Measurements from ENCODE around the gene NES.

The NES gene

GRCh38 chr1:156676820-156677615, at the start of gene NES:
Gene NES (minus strand): TSS chr1:156677407. CDS start chr1:156677264, 143 bp downstream.
- peaks cover 7% of the 10 kb centered on the region for H3K36me3 ChIP-seq (replicated peaks)
- H3K4me3 ChIP-seq (ENCODE audit: low read depth, low read length) = peak within 1 kb of the TSS; percentile 53
- H3K27ac ChIP-seq = no peak within 1 kb of the TSS
- peak; percentile 34 for DNase-seq
- no peaks in the 10 kb centered on the region for H3K27me3 ChIP-seq (replicated peaks)
- TF ChIP-seq CTCF (IDR thresholded peaks at IDR 0.05; ENCODE audit: low read depth, low read length, missing control alignments) = no peak
- in situ Hi-C loops (cut with HindIII; ENCODE audit: low pct_ligation_motif_present, low sequenced_read_pairs) = no loop called here

DNA sequence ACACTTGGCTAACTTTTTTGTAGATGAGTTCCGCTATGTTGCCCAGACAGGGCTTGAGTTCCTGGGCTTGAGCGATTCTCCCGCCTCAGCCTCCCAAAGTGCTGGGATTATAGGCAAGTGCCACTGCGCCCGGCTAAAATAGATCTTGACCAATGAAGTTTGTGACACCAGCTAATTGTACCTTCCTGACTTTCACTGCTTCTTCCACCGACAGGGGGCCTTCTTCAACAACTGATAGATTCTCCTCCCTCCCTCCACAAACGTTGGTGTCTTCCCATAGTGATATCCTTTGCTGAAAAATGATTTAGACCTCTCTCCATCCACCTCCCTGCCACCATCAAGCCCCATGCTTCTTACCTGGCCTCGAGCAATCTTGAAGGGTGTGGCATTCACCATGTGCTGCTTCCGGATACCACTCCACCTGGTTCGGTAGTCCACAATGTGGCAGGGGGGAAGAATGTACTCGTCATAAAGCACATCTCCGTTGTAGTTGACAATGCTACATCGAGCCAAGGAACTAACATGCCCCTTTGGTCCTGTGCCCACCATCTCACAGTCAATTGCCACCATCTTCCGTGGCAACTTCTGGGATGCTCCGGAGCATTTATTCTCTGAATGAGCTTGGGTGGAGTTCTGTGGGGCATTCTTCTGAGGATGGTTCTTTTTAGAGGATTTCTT, 49.5 kb upstream of the NES start:
- DNase-seq = peak; percentile 69
- in situ Hi-C loops (cut with HindIII; ENCODE audit: low pct_ligation_motif_present, low sequenced_read_pairs) = no loop called here
- peaks cover 23% of the 10 kb centered on the region for H3K36me3 ChIP-seq (replicated peaks)

DNA sequence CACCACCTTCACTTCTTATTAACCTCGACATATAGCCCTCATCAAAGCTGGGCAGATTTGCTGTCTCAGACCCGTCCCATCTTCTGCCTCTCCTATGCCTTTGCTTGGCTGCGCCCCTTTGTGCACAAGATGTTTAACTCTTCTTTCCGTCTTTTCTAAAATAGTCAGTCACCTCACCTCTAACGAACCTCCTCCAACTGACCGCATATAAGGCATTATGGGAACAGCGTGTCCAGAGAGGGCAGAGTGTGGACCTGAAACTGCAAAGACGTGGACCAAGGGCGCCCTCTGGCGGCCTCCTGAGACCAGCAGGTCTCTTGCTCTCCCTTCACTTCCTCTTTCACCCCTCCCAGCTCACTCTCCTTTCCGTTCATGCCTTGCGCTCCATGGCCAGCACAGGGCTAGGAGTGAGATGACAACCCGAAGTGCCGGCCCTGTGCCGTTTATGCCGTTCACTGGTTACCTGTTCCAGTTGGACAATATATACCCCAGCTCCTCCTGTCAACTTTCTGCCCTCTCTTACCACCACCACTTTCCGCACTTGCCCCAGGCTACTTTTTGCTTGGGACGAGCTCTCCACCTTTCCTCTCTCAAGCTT, 48.6 kb upstream of the NES start:
- Histone ChIP-seq H3K27ac (no peak overlapping the region), H3K4me3 (ENCODE audit: low read depth, low read length) (peak overlapping the region; percentile 48), H3K27me3 (replicated peaks) (no peaks in the 10 kb centered on the region), H3K36me3 (replicated peaks) (peaks cover 32% of the 10 kb centered on the region)
- in situ Hi-C loops (cut with HindIII; ENCODE audit: low pct_ligation_motif_present, low sequenced_read_pairs) = no loop called here
- DNase-seq = peak; percentile 84
- peak; percentile 97 for TF ChIP-seq CTCF (IDR thresholded peaks at IDR 0.05; ENCODE audit: low read depth, low read length, missing control alignments)

More for the DNA sequence above, 49.5 kb upstream of the NES start:
- no peaks in the 10 kb centered on the region for H3K27me3 ChIP-seq (replicated peaks)
- TF ChIP-seq CTCF (IDR thresholded peaks at IDR 0.05; ENCODE audit: low read depth, low read length, missing control alignments) = peak; percentile 77
- peak overlapping the region; percentile 48 for H3K4me3 ChIP-seq (ENCODE audit: low read depth, low read length)
- H3K27ac ChIP-seq = no peak overlapping the region

DNA sequence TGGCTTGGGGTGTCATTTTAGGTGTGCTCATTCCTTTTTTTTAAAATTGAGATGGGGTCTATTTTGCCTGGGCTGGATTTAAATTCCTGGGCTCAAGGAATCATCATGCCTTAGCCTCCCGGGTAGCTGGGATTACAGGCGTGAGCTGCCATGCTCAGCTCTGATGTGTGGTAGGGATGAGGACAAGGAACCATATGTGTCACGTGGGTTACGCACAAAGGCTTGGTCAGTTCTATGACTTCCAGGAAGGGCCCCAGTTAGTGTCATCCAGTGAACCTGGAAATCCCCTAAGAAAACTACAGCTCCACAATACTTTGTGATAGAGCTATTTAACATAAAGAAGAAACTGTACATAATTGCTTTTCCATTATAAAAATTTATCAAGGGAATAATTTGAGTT, 44.3 kb upstream of the NES start:
- no peak overlapping the region for H3K4me3 ChIP-seq (ENCODE audit: low read depth, low read length)
- in situ Hi-C loops (cut with HindIII; ENCODE audit: low pct_ligation_motif_present, low sequenced_read_pairs) = no loop called here
- no peak overlapping the region for H3K27ac ChIP-seq
- no peak for DNase-seq
- no peak for TF ChIP-seq CTCF (IDR thresholded peaks at IDR 0.05; ENCODE audit: low read depth, low read length, missing control alignments)
- H3K27me3 ChIP-seq (replicated peaks) = no peaks in the 10 kb centered on the region
- peaks cover 34% of the 10 kb centered on the region for H3K36me3 ChIP-seq (replicated peaks)

GRCh38 chr1:156721131-156721530, 43.9 kb upstream of the NES start:
- Histone ChIP-seq H3K36me3 (replicated peaks) (peaks cover 34% of the 10 kb centered on the region), H3K4me3 (ENCODE audit: low read depth, low read length) (no peak overlapping the region), H3K27ac (no peak overlapping the region), H3K27me3 (replicated peaks) (no peaks in the 10 kb centered on the region)
- no peak for TF ChIP-seq CTCF (IDR thresholded peaks at IDR 0.05; ENCODE audit: low read depth, low read length, missing control alignments)
- DNase-seq = no peak
- in situ Hi-C loops (cut with HindIII; ENCODE audit: low pct_ligation_motif_present, low sequenced_read_pairs) = no loop called here
